Vagina (tissue), 2 donors: ENCODE data around the gene TGFBR3L. TPM values are rescaled to one million over a fixed set of nuclear protein-coding genes. Genes with fewer than 3 reads are reported as not detected.
A peak's percentile ranks its signal among the peaks of the same experiment; 100 is the strongest.

ENCODE experiments used
- DNase-seq, 2 donors: peaks; one replicate each; pipeline ENCODE4 v3.0.0-alpha.2; 2017; ENCODE audit errors: extremely low spot score in 2 of 2
- H3K27ac ChIP-seq: fragments of 200-600 bp; sonication (generic); one replicate; pipeline ENCODE4 v1.5.1; 2019
- H3K27me3 ChIP-seq: fragments of 200-600 bp; sonication (generic); one replicate; pipeline ENCODE4 v1.5.1; 2019
- H3K36me3 ChIP-seq, 2 donors: fragments of 200-600 bp; sonication (generic); one replicate each; pipeline ENCODE4 v1.5.1; 2017 to 2019
- H3K4me1 ChIP-seq: fragments of 200-600 bp; sonication (generic); one replicate; pipeline ENCODE4 v1.5.1; 2019
- H3K4me3 ChIP-seq, 2 donors: fragments of 200-600 bp; sonication (generic); 1 replicate in 1 of 2; 2 replicates in 1 of 2; pipeline ENCODE4 v1.5.1; 2016 to 2019
- H3K9me3 ChIP-seq: fragments of 200-600 bp; sonication (generic); one replicate; pipeline ENCODE4 v1.5.1; 2019
- POLR2A ChIP-seq, 2 donors: fragments of 450-650 bp; IDR thresholded peaks; one replicate each; pipeline ENCODE4 v1.6.1; 2017; ENCODE audit warnings: antibody characterized with exemption in 2 of 2, mild to moderate bottlenecking in 2 of 2, moderate library complexity in 2 of 2
- POLR2AphosphoS5 ChIP-seq, 2 donors: sonication (generic); formaldehyde crosslinking; IDR thresholded peaks; one replicate each; pipeline ENCODE4 v1.9.0; 2017; ENCODE audit warnings: antibody characterized with exemption in 2 of 2, mild to moderate bottlenecking in 2 of 2, low read depth in 1 of 2; ENCODE audit not compliant: insufficient read depth in 1 of 2
- intact Hi-C: fragments of 100-400 bp; cut with DNase I; formaldehyde crosslinking; loops from one replicate; pipeline ENCODE4 v1.15.1; 2023
- total RNA-seq: library from RNA; depleted of rRNA; stranded (reverse); fragments of >200 nt; gene quantifications from one replicate; pipeline ENCODE4 v1.2.3, GENCODE V29; 2016
- TF ChIP-seq, protein P1 (sequence below), 3 experiments: fragments of 450-650 bp in 2 of 3; fragments of 200-600 bp in 1 of 3; sonication (generic) in 1 of 3; IDR thresholded peaks; one replicate each; pipeline ENCODE4 v1.5.1; 2017 to 2019; ENCODE audit warnings: antibody characterized with exemption in 3 of 3, mild to moderate bottlenecking in 2 of 3, moderate library complexity in 2 of 3

TGFBR3L gene
- total RNA-seq, 1 donor from 2014 or later = 1.5 TPM

DNA sequence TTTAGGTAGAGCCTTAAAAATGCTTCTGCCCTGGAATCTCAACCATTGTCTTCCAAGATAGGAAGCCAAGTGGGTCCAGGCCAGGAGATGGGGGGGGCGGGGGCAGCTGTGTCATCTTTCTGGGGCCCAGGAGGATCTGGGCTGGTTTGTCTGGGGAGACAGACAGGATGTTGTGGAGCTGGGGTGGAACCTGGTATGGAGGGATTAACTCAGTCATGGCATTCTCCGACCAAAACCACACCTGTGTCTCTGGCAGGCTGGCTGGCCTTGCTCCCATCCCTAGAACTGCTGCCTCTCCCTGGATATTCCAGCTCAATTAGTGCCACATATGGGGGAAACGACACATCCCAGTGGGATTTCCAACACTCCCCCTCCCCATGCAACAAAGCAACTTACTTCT, 13.7 kb upstream of the TGFBR3L start:
- no peak for DNase-seq
- Histone ChIP-seq H3K27me3 (no peaks in the 10 kb centered on the region), H3K4me3 (no peak overlapping the region), H3K4me1 (peaks cover 44% of the 10 kb centered on the region), H3K36me3 (peaks cover 0 to 3% of the 10 kb centered on the region in 2 donors), H3K9me3 (no peaks in the 10 kb centered on the region), H3K27ac (peak overlapping the region; percentile 88)
- intact Hi-C loops = no loop called here
- no peak for TF ChIP-seq POLR2A (IDR thresholded peaks at IDR 0.05)
- TF ChIP-seq POLR2AphosphoS5 (IDR thresholded peaks at IDR 0.05; ENCODE audit: insufficient read depth in 1 of 2, low read depth in 1 of 2) = peak in 1 of 2 donors; percentile 6

DNA sequence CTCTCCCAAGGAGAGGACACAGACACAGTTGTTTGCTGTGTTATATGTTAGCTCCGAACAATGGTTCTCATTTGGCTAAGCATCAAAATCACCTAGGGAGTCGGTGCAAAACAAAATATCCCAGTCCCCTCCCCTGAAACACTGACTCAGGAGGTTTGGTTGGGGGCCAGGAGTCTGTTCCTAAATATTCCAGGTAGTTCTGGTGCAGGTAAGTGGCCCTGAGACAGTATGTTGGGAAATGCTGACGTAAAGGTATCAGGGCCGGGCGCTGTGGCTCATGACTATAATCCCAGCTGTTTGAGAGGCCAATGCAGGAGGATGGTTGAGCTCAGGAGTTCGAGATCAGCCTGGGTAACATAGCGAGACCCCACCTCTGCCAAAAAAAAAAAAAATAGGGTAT, 13.3 kb upstream of the TGFBR3L start:
- intact Hi-C loops = no loop called here
- TF ChIP-seq, protein P1, sequence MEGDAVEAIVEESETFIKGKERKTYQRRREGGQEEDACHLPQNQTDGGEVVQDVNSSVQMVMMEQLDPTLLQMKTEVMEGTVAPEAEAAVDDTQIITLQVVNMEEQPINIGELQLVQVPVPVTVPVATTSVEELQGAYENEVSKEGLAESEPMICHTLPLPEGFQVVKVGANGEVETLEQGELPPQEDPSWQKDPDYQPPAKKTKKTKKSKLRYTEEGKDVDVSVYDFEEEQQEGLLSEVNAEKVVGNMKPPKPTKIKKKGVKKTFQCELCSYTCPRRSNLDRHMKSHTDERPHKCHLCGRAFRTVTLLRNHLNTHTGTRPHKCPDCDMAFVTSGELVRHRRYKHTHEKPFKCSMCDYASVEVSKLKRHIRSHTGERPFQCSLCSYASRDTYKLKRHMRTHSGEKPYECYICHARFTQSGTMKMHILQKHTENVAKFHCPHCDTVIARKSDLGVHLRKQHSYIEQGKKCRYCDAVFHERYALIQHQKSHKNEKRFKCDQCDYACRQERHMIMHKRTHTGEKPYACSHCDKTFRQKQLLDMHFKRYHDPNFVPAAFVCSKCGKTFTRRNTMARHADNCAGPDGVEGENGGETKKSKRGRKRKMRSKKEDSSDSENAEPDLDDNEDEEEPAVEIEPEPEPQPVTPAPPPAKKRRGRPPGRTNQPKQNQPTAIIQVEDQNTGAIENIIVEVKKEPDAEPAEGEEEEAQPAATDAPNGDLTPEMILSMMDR (IDR thresholded peaks at IDR 0.05) = no peak
- no peak for TF ChIP-seq POLR2A (IDR thresholded peaks at IDR 0.05)
- TF ChIP-seq POLR2AphosphoS5 (IDR thresholded peaks at IDR 0.05; ENCODE audit: insufficient read depth in 1 of 2, low read depth in 1 of 2) = no peak
- no peaks in the 10 kb centered on the region for H3K9me3 ChIP-seq
- no peak for DNase-seq
- peaks cover 48% of the 10 kb centered on the region for H3K4me1 ChIP-seq
- H3K27me3 ChIP-seq = no peaks in the 10 kb centered on the region
- peaks cover 0 to 7% of the 10 kb centered on the region in 2 donors for H3K36me3 ChIP-seq
- H3K27ac ChIP-seq = peak overlapping the region; percentile 88
- no peak overlapping the region for H3K4me3 ChIP-seq

DNA sequence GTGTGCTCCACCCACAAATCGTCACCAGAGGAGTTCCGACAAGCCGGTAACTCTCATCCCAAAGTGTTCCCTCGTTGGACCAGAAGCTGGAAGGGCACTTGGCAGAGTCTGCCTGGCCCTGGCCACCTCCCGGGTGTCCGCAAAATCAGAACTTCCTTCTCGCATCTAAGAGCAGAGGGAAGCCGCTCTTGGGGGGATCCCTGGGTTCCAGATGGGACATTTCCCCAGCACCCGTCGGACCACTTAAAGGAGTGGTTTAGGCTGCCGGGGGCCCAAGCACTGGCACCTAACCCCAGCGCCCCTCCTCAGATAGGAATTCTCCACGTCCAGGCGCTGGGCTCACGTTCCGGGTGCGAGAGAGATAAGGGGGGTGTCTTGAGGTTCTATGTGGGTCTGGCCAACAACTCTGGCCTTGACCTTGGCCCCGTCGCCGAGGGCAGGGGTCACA, 11.8 kb upstream of the TGFBR3L start:
- peak overlapping the region; percentile 55 to 86 for H3K4me3 ChIP-seq
- intact Hi-C loops = no loop called here
- peak overlapping the region; percentile 88 for H3K27ac ChIP-seq
- H3K4me1 ChIP-seq = peaks cover 63% of the 10 kb centered on the region
- no peaks in the 10 kb centered on the region for H3K27me3 ChIP-seq
- DNase-seq = no peak
- H3K9me3 ChIP-seq = no peaks in the 10 kb centered on the region
- TF ChIP-seq, protein P1 (IDR thresholded peaks at IDR 0.05) = no peak
- TF ChIP-seq POLR2A (IDR thresholded peaks at IDR 0.05) = no peak
- no peak for TF ChIP-seq POLR2AphosphoS5 (IDR thresholded peaks at IDR 0.05; ENCODE audit: insufficient read depth in 1 of 2, low read depth in 1 of 2)
- H3K36me3 ChIP-seq = peaks cover 0 to 9% of the 10 kb centered on the region in 2 donors

DNA sequence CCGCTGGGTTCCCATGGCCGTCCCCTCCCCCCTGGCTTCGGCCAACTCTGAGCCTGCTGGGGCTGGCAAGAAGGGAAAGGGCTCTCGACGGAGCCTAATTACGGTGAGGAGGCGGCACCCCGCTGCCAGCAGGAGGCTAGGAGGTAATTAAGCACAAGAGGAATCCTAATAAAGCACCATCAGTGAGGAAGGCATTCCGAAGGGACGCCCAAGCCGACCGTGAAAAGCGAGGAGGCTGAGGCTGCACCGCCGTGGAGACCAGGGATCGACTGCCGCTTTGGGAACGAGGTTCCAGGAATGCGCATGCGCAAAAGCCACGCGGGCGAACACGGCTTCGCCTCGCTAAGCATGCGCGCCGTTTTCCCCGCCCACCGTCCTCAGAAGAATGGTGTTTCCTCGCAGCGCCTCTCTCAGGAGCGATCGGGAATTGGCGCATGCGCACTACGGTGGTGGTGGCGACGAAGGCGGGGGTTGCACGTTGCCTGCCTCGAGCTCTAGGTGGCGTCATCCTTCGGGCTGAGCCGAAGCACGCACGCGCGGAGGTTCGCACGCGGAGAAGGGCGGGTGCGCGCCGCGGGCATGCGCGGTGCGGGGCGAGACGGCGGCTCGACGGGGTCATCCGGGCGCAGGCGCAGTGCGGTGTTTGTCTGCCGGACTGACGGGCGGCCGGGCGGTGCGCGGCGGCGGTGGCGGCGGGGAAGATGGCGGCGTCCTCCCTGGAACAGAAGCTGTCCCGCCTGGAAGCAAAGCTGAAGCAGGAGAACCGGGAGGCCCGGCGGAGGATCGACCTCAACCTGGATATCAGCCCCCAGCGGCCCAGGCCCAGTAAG, 11.2 kb upstream of the TGFBR3L start, which contains the start of gene MAP2K7:
Gene MAP2K7, plus strand, starts transcription at position 634 of the 830 bp plus-strand sequence. Its CDS starts 68 bp downstream, at position 702.
- H3K27me3 ChIP-seq = no peaks in the 10 kb centered on the region
- DNase-seq = peak; percentile 99 to 100
- intact Hi-C loops = no loop called here
- TF ChIP-seq, protein P1 (IDR thresholded peaks at IDR 0.05) = peak; percentile 13 to 70 (median 37)
- TF ChIP-seq POLR2A (IDR thresholded peaks at IDR 0.05) = peak in 1 of 2 donors; percentile 84
- peak; percentile 95 to 97 for TF ChIP-seq POLR2AphosphoS5 (IDR thresholded peaks at IDR 0.05; ENCODE audit: insufficient read depth in 1 of 2, low read depth in 1 of 2)
- H3K36me3 ChIP-seq = peaks cover 0 to 9% of the 10 kb centered on the region in 2 donors
- peak within 1 kb of the TSS; percentile 86 to 99 for H3K4me3 ChIP-seq
- H3K27ac ChIP-seq = peak within 1 kb of the TSS; percentile 91
- peaks cover 69% of the 10 kb centered on the region for H3K4me1 ChIP-seq
- H3K9me3 ChIP-seq = no peaks in the 10 kb centered on the region

DNA sequence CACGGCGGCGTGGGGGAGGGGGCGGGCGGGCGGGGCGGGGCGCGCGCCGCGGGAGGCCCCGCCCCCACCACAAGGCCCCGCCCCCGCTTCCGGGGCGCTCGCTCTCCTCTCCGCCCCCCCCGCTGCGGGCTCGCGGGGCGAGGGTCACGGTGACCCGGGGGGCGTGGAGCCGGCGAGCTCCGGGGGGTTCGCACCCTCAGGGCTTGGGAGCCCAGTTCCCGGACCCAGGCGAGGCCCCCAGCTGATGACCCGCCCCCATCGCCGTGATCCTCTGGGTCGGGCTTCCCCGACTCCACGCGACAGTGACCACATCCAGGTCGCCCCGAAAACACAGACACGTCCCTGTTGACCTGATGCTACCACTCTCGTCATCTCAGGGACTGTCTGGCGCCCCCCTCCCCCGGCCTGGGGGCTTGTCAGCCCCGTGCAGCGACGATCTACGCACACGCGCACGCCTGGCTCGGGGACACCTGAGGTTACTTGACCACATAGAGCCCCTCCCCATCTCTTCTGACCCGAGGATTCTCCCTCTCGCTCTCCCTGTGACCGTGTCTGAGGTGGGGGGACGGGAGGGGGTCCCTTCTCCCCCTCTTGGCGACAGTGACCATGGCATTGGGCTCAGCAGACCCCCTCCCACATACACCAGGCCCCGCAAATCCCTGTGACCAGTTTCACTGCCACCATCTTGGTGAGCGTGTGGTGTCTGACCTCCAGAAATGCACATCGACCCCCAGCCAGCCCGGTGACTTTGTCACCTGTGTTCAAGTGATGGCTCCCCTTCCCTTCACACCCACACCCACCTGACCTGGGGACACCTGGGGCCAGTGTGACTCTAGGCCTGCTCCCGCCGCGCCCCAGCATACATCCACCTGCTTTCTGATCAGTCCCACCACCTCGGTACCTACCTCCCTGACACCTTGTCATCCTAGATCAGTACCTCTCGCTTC, 10.3 kb upstream of the TGFBR3L start:
- Histone ChIP-seq H3K36me3 (peaks cover 0 to 9% of the 10 kb centered on the region in 2 donors), H3K4me3 (peak overlapping the region; percentile 86 to 99), H3K4me1 (peaks cover 70% of the 10 kb centered on the region), H3K27me3 (no peaks in the 10 kb centered on the region), H3K9me3 (no peaks in the 10 kb centered on the region), H3K27ac (peak overlapping the region; percentile 91)
- DNase-seq = no peak
- intact Hi-C loops = no loop called here
- TF ChIP-seq POLR2A (IDR thresholded peaks at IDR 0.05) (no peak), POLR2AphosphoS5 (IDR thresholded peaks at IDR 0.05; ENCODE audit: insufficient read depth in 1 of 2, low read depth in 1 of 2) (no peak)
- TF ChIP-seq, protein P1 (IDR thresholded peaks at IDR 0.05) = no peak
